ENCODE measurements around the gene NATD1. TPM values are rescaled to one million over a fixed set of nuclear protein-coding genes. Genes with fewer than 3 reads are reported as not detected.
A peak's percentile ranks its signal among the peaks of the same experiment; 100 is the strongest.

Gene NATD1
- total RNA-seq, 1 experiment from 2014 or later: 0.81 TPM

DNA sequence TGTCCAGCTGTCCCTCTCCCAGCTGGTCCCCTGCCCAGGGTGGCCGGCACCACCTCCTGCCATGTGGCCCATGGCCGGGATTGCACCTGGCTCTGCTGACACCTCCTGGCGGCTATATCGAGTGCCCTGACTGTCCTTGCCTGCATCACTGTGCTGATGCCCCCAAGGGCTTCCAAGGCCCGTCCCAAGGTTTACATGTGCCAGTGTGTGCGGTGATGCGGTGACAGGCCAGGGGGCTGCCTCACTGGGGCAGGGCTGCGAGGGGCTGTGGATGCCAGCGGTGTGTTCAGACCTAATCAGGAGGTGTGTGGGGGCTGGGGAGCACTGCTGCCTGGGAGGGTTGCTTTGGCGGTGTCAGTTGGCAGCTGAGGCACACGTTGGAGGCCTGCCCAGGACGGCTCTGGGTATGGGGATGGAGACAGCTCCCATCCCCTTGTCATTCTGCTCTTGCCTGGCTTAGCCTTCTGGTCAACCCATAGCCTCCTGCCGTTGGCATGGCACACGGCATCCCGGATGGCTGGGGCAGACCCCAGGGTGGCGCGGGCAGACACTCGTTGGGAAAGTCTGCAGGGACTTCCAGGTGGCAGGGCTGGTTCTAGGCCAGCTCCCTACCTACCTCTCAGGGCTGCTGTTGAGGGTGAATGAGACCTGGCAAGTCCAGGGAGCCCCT is 36.8 kb upstream of the NATD1 start:
- DNase-seq (ENCODE audit: low spot score): peak; percentile 6

DNA sequence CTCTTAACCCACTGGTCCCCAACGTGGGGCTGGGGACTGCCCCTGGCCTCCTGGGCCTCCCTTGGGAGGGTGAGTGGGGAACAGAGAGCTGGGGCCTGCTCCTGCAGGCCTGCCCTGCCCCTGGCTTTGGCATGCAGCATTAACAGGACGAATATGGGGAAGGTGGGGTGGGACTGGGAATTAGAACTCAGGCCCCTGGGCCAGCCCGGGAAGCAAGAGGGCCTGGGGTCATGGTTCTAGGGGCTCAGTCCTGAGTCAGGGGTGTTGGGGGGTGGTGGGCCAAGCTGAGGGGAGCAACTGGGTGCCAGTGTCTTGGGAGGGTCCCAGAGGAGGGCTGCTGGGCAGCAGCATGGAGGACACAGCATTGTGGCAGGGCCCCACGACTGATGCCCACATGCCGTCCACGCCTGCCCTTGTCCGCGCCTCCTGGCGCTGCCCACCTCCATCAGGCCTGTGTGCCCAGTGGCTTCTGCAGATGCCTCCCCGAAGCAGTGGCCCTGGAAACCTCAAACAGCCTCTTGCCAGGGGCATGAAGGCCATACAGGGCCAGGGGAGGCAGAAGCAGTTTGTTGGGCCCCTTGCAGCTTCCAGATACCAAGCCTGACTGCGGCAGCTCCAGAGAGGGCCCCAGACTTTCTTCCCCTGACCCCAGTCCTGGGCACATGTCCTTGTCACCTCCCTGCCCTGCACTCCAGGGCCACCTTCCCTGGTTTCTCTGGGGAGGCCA is 36.1 kb upstream of the NATD1 start:
- DNase-seq (ENCODE audit: low spot score): peak; percentile 2

DNA sequence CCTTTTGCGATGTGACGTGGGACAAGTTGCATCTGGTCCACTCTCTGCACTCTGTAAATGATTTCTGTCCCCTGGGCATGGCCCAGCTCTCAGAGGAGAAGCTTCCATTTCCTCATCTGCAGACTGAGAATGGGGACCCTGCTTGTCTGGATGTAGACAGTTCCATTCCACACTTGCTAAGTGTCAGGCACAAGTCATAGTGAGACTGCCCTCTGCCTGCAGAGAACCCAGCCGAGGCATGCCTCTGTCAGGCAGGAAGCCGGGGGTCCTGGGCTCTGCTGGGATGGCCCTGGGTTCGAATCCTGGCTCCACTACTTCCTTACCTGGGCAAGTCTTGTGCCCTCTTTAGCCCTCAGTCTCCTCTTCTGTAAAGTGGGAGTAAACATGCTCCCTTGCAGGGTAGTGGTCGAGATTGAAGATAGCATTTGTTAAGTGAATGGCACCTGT is 35.4 kb upstream of the NATD1 start:
- peak; percentile 8 for DNase-seq (ENCODE audit: low spot score)

DNA sequence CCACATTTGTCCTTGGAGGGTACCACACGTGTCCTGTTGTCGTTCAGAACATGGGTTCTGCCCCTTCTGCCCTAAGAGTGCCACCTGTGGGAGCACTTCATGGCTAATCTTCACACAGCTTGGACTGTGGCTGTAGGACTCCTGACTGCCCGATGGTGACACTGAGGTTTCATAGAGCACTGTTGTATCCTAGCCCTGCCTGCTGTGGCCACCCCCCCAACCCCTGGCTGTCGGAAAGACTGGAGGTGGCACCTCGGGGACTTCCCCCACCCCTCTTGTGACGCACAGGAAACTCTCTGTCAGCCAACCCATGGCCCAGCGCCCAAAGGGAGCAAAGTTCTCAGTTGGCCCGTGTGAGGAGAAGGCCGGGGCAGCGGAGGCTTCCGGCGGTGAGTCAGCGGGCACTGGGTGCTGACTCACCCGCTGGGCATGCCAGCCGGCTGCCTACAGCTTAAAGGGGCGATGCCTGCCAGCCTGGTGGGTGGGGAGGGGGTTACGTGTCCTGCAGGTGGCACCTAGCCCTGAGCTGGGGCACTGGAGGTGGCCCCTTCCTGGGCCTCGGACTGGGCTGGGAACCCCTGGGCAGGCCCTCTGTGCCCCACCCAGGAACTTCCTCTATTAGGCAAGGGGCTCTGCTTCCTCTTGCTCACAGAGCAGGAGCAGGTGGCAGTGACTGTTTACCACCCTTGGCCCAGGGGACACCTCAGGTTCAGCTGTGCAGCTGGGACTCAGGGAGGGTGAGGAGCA is 34.7 kb upstream of the NATD1 start:
- DNase-seq (ENCODE audit: low spot score): peak; percentile 98

DNA sequence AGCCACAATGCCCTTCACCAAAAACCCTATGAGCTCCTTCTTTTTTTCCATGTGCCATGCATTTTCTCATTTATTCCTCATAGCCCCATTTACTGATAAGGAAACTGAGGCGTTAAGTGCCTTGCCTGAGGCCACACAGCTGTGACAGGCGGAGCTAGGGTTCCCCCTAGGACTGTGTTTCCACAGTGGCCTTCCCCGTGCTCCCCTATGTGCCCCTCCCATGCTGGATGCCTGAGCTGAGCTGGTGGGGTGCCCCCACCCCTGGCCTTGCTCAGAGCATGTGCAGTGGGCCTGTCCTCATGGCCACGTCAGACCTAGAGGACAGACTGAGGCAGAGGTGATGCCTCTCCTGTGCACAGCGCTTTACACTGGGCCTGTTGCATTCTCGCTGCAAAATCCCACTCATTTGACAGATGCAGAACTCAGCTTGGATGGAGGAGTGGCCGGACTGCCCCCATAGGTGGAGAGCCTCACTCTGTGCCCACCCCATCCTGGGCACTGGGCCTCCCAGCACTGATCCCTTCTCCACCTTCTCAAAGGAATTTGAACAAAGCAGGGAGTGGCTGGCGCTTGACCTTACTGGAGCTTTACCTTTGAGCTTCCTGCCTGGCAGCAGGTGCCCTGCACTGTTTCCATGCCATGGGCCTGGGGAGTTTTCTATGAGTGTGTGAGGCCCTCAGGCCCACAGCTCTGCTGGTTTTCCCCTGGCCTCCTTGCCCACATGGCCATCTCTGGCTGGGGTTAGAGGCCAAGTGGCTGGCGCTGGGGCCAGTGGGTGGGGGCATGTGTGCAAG is 33.9 kb upstream of the NATD1 start:
- no peak for DNase-seq (ENCODE audit: low spot score)

DNA sequence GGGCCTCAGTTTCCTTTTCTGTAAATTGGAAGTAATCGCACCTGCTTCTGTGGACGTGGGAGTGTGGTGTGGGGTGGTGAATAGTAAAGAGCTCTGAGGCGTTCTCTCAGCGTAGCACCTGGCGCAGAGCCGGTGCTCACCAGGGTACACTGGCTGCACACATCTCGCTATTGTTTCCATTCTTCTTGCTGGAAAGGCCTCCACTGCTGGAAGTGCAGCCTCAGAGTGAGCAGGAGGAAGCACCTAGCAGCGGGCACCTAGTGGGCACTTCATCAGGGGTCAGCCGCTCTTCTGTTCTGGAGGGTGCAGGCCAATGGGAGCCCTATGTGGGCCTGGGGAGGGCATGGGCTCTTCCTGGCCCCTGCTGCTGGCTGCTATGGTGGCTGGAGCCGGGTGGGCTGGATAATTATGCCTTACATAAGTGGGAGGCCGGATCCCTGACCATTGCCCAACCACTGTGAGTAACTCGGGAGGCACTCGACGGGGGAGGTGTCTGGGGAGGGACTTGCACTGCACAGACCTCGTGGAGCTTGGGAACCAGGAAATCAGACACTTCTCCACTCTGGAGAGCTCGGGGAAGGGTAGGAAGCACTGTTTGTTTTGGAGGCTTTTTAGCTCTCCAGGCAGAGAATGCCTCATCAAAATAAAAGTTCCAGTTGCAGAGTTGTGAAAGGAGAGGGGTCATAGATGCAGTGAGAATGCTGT is 33.0 kb upstream of the NATD1 start:
- peak; percentile 97 for DNase-seq (ENCODE audit: low spot score)

DNA sequence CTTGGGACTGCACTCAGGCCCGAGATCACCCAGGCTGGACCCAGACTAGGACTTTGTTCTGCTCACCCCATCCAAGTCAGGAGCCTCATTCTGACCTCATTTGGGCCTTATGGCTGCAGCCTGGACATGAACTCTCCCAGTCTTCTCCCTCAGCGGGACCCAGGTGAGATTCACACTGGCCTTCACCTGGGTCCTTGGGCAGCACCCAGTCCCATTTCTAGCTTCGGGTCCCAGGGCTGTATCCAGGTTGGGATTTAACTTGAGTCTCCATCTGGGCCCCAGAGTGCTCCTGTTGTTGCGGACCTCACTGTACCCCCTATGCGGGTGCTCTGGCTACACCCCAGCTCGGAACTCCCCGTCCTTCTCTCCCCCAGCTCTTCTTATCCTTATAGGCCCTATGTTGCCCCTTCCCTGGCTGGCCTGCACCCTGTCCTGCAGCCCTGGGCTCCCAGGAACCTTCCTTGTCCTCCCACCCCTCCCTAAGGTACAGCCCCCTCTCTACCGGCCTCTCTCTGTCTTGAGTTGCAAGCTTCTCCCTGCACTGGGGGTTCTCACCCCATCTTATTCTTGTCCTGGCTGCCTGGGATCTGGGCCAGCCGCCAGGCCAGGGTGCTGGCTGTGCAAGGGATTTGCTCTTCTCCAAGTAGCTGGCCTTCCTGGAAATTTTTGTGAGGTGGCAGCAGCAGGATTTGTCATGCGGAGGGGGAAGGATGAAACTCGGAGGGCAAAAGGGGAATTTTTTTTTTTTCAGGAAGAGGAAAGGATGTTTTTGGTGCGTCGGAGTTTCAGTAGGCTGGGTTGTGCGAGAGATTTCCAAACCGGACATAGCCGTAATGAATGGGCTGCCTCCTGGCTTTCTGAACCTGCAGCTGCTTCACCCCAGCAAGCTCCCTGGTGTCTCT is 32.2 kb upstream of the NATD1 start:
- no peak for DNase-seq (ENCODE audit: low spot score)

DNA sequence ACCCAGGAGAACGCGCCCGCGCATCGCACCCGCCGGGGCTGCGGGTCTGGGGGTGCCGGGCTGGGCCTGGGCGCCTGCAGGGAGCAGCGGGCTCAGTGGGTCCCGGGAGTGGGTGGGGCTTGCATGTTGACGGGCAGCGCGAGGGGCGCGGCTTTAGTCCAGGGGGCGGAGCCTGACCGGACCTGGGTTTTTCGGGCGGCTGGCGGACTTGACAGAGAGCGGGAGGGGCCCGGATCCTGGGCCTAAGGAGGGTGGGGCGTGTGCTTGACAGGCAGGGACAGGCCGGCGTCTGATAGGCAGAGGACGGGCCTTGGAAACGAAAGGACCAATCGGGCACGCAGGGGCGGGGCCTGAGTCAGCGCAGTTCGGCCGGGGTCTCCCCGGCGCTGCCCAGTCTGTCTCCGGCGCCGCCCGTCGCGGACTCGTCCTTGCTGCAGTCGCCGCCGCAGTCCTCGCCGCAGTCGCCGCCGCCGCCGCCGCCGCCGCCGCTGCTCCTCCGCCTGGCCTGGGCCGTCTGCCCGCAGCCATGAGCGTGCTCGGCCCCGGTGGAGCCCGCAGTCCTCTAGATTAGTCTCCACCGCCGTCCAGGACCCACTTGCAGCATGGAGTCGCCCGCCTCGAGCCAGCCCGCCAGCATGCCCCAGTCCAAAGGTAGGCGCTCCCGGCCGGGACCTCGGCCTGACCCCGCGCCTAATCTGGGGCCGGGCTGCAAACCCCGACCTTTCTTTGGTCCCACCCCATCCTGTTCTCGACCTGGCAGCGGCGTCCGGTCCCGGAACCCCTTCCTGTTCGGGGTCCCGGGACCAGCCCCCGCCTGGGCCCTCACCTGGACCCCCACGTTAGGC is 31.3 kb upstream of the NATD1 start, which contains the start of gene MAP2K3:
MAP2K3 (plus strand) TSS at position 393 of the 845 bp plus-strand sequence; CDS start at position 603, 210 bp downstream.
- peak; percentile 98 for DNase-seq (ENCODE audit: low spot score)

DNA sequence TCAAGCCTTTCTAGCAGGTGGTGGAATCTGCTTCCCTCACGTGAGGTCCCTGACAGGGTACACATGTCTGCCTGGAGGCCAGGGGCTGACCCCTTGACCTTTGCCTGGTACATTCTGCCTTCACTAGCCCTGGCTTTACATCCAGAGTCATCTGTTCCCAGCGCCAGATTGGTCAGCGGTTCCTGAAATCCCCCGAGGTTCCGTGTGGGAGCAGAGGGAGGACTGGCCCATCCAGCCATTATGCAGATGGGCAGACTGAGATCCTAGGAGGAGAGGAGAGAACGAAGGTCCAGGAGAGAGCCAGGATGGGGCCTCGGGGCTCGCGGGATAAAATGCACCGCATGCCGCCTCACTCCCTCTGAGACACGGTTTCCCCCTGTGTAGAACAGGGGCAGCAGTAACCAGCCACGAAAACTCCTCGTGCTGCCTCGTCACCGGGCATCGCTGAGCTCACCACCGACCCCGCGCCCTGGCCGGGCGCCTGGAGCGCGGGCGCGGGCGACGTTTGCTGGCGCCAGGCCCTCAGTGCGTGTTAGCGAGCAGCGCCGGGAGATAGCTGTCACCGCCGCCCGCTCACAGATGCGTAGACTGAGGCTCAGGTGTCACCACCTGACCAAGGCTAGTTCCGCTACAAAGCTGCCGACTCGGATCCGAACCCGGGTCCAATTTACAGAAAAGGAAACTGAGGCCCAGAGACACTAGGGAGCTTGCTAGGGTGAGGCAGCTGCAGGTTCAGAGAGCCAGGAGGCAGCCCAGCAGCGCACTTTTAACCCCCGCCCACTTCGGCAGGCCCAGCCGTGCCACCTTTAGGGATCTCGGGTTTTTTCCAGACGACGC is 30.5 kb upstream of the NATD1 start:
- no peak for DNase-seq (ENCODE audit: low spot score)

DNA sequence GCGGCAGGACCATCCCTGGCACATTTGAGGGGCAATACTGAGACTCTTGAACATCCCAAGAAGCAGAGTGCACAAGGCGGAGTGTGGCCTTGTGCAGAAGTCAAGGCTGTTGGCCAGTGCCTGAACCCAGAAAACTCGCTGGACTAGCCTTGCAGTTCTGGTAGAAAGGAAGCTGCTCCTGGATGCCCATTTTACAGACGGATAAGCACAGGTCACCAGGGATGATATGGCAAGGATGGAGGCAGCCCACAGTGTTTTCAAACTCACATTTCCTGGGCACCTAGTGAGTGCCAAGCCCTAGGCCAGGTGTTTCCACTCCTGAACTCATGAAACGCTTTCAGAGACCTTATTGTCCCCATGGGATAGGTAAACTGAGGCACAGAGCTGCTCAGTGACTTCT is 29.6 kb upstream of the NATD1 start:
- DNase-seq (ENCODE audit: low spot score): no peak

DNA sequence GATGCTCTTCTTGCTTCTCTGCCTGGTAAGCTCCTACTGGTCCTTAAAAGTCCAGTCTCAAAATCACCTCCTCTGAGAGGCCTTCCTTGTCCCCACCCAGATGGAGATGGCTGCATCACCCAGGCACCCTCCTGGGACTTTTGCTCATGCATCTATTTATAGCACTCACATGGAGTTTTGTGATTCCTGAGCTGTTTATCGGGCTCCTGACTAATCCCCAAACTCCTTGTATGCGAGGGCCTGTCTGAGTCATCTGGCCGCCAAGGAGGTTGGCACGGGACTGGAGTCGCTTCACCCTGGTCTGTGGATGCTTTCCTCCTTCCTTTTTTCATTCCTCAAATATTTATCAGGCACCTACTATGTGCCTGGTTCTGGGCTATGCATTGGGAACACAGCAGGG is 29.0 kb upstream of the NATD1 start:
- peak; percentile 89 for DNase-seq (ENCODE audit: low spot score)

DNA sequence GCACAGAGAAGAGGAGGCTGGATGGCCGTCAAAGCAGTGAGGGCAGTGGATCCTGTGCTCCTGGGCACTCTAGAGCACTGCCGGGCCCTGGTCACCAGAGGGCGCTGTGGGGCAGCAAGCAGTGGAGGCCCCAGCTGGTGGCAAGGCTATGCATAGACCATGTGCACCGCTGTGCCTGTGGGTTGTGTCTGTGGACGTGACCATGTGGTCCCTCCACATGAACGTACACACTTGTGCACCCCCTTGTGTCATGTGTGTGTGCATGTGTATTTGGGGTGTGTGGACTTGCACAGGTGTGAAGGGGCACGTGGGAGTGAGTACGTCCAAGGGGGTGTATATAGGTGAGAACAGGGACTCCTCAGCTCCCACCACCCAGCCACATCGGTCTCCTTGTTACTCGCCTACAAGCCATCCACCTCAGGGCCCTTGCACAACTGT is 26.9 kb upstream of the NATD1 start:
- DNase-seq (ENCODE audit: low spot score): peak; percentile 79

DNA sequence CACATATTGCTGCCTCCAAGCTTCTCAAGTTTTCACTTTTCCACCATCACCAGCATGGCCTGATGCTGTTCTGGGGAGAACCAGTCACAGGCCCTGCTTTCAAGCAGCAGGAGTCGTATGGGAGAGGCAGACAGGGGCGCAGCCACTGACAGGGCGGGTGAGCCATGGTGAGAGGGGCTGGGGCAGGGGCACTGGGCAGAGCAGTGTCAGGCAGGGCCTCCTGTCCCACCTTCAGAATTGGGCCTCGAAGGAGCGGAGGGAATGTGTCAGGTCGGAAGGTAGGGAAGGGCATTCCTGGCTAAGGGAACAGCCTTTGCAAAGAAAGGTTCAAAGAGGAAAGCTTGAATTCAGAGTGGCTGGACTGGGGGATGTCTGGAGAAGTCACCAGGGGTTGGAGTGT is 26.4 kb upstream of the NATD1 start:
- no peak for DNase-seq (ENCODE audit: low spot score)

DNA sequence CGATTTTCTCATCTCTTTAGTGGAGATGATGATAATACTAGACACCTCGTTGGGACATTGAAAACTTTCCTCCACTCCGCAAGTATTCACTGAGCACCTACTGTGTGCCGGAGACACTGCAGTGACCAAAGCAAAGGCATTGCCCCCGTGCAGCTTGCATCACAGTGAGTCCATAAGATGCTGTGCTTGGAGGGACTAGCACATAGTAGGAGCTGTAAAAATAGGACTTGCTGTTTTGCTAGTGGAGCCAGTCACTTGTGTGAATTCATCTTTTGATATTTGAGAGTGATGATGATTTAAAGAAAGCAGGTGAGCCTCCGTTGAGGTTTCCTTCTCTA is 26.0 kb upstream of the NATD1 start:
- no peak for DNase-seq (ENCODE audit: low spot score)

DNA sequence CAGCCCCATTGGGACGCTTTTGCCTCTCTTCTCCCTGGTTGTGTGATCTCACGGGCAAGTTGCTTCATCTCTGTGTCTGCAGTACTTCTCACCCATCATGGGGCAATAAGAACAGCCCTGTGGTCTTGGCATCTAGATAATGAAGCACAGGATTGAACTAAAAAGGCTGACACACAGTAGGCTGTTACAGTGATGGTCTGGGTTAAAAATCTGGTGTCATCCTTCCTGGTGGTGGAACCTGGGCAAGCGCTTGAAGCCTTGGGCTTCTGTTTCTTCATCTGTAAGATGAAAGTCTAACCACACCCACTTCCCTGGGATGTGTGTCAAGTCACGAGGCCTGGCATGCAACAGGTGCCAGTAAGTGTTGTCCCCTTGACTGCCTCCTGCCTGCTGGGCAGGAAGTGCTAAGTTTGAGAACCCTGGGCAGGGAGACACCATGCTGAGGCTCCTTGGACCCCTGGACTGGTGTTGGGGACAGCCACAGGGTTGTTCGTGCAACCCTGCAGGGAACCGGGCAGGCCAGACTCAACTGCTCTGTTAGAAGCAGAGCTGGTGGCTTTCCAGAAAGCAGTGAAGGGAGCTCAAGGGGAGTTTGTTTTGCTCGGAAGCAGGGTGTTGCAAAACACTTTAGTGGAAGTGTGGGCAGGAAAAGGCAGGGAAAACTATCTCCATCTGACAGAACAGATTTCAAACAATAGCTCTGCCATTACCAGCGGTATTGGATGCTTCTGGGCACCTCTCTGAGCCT is 25.4 kb upstream of the NATD1 start:
- DNase-seq (ENCODE audit: low spot score): no peak

DNA sequence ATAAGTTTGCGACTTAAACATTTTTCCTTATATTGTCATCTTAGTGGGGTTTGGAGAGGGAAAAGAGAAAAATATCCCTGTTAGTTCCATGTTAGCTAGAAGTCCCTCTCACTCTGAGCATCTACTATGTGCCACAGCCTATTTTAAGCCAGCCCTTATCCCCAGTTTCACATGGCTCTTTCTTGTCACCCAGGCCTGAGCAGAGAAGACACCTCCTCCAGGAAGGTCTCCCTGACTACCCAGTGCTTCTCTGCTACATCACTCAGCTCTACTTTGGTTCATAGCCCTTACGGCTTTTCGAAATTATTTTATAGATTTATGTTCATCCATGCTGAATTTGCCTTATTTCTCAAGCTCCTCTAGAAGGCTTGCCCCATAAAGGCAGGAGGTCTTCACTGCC is 24.1 kb upstream of the NATD1 start:
- no peak for DNase-seq (ENCODE audit: low spot score)

DNA sequence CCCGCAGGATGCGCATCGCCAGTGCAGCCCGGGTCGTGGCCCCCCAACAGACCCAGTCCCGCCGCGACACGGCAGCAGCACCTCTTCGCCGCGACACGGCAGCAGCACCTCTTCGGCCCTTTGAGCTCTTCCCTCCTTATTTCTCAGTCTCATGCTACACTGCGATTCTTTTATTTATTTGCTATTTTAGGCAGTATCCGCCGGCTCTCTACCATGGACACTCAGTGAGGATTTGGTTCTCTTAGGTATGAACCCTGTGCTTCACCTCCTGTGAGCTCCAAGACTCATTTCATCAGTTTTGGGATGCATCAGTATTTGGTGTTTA is 23.0 kb upstream of the NATD1 start:
- no peak for DNase-seq (ENCODE audit: low spot score)
